ENCODE measurements around the gene SPSB4. TPM values are rescaled to one million over a fixed set of nuclear protein-coding genes. Genes with fewer than 3 reads are reported as not detected.
A peak's percentile ranks its signal among the peaks of the same experiment; 100 is the strongest.

Gene SPSB4
- total RNA-seq, 1 donor from 2014 or later: 0.26 TPM

DNA sequence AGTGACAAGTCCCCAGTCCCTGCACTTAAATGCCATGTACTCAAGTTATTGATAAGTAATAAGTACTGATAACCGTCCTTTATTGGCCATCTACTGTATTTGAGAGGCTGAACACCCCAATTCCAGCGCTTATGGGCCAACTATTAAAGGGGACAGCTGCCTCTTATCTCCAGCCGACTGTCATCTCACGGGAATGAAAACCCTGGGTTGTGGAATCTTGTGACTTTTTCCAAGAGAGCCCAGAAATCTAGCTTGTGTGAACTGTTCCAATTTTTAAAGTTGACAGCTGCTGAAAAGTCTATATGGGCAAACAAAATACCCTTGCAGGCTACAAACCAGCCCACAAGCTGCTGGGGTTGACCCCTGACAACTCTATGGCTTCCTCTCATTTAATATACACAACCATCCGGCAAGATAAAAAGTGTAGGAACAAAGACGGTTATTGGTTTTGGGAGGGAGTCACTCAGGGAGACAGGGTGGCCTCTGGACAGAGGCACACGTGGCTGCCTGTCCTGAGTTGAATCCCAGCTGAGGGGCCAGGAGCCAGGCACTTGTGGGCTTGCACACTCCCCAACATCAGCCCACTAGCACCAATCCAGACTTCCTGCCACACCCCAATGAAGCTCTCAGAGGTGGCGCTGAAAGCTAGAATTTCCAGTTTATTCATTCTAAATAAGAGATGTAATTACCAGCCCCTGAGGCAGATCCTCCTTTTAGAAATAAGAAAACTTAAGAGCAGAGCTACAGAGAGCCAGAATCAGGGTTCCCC is 16.2 kb downstream of the SPSB4 start:
- H3K27me3 ChIP-seq (ENCODE audit: control insufficient read depth, insufficient read depth, low read length): no peaks in the 10 kb centered on the region
- no peaks in the 10 kb centered on the region for H3K36me3 ChIP-seq (ENCODE audit: control insufficient read depth, insufficient read depth, low read length)
- no peak for DNase-seq (ENCODE audit: low read depth)
- no peak overlapping the region for H3K4me3 ChIP-seq (ENCODE audit: low read depth, low read length)
- FAIRE-seq: no peak
- TF ChIP-seq, protein P1, sequence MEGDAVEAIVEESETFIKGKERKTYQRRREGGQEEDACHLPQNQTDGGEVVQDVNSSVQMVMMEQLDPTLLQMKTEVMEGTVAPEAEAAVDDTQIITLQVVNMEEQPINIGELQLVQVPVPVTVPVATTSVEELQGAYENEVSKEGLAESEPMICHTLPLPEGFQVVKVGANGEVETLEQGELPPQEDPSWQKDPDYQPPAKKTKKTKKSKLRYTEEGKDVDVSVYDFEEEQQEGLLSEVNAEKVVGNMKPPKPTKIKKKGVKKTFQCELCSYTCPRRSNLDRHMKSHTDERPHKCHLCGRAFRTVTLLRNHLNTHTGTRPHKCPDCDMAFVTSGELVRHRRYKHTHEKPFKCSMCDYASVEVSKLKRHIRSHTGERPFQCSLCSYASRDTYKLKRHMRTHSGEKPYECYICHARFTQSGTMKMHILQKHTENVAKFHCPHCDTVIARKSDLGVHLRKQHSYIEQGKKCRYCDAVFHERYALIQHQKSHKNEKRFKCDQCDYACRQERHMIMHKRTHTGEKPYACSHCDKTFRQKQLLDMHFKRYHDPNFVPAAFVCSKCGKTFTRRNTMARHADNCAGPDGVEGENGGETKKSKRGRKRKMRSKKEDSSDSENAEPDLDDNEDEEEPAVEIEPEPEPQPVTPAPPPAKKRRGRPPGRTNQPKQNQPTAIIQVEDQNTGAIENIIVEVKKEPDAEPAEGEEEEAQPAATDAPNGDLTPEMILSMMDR (IDR thresholded peaks at IDR 0.05; ENCODE audit: insufficient read depth, low read length, severe bottlenecking): no peak

DNA sequence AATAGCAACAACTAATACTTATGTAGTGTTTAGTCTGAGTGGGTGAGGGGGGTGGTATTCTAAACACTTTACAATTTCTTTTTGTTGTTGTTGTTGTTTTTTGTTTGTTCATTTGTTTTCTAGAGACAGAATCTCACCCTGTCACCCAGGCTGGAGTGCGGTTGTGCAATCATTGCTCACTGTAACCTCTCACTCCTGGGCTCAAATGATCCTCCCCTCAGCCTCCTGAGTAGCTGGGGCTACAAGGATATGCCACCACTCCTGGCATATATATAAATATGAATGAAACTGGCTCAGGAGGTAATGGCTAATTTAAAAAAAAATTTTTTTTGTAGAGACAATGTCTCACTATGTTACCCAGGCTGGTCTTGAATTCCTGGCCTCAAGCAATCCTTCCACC is 19.1 kb downstream of the SPSB4 start:
- DNase-seq (ENCODE audit: low read depth): no peak
- Histone ChIP-seq H3K36me3 (ENCODE audit: control insufficient read depth, insufficient read depth, low read length) (no peaks in the 10 kb centered on the region), H3K4me3 (ENCODE audit: low read depth, low read length) (no peak overlapping the region), H3K27me3 (ENCODE audit: control insufficient read depth, insufficient read depth, low read length) (no peaks in the 10 kb centered on the region)
- TF ChIP-seq, protein P1 (IDR thresholded peaks at IDR 0.05; ENCODE audit: insufficient read depth, low read length, severe bottlenecking): no peak
- no peak for FAIRE-seq

DNA sequence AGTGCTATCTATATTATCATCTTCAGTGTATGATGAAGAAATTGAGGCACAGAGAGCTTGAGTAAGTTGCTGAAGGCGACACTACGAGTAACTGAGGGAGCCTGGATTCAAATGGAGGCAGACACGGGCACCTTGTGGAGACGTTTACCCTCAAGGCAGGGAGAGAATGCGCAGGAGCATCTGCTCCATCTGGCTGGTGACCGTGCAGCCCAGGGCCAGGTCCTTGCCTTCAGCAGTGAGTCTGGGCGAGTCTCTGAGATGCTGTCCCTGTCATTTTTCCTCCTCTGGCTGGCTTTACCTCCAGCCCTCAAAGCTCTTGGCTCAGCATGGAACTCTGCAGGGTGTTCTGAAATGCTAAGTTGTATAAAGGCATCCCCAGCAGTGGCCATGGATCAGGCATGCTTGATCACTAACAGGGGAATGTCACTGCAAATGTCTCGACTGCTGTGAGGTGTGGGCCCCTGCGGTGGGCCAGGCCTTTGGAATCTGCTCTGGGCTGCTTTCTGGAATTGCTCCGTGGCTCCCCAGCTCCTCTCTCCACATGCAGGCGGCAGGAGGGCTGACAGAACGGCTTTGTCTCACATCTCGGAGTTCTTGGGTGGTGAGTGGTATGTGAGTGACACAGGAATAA is 19.7 kb downstream of the SPSB4 start:
- TF ChIP-seq, protein P1 (IDR thresholded peaks at IDR 0.05; ENCODE audit: insufficient read depth, low read length, severe bottlenecking): no peak
- no peak for DNase-seq (ENCODE audit: low read depth)
- FAIRE-seq: peak; percentile 28

DNA sequence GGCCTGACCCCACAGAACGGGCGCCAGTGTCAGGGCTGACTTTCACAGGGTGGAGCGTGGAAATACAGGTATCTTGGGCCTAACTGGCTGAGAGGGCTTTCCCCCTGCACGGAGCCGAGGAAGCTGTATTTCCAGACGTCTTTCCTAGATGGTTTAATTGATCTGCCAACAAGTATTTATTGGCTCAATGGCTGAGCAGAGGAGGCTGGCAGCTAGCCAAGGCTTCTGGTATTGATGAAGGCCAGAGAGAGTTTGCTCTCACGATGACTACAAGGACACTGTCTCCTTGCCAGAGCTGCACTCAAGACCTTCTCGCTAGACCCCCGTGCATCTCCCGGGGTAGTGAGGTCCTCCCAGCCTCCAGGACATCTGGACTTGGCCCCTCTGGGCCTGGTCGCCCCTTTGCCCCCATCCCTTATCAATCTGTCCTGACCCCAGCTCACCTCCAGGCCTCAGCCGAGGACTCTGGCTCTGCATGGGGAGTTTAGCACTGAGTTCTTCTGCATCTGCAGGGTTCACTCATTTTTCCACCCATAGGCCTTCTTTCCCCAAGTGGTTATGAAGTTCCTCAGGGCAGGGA is 20.6 kb downstream of the SPSB4 start:
- H3K36me3 ChIP-seq (ENCODE audit: control insufficient read depth, insufficient read depth, low read length): no peaks in the 10 kb centered on the region
- FAIRE-seq (no peak), DNase-seq (ENCODE audit: low read depth) (no peak)
- TF ChIP-seq, protein P1 (IDR thresholded peaks at IDR 0.05; ENCODE audit: insufficient read depth, low read length, severe bottlenecking): no peak
- H3K4me3 ChIP-seq (ENCODE audit: low read depth, low read length): no peak overlapping the region
- no peaks in the 10 kb centered on the region for H3K27me3 ChIP-seq (ENCODE audit: control insufficient read depth, insufficient read depth, low read length)

More for the DNA sequence above, 19.7 kb downstream of the SPSB4 start:
- H3K36me3 ChIP-seq (ENCODE audit: control insufficient read depth, insufficient read depth, low read length): no peaks in the 10 kb centered on the region
- H3K27me3 ChIP-seq (ENCODE audit: control insufficient read depth, insufficient read depth, low read length): no peaks in the 10 kb centered on the region
- H3K4me3 ChIP-seq (ENCODE audit: low read depth, low read length): no peak overlapping the region

DNA sequence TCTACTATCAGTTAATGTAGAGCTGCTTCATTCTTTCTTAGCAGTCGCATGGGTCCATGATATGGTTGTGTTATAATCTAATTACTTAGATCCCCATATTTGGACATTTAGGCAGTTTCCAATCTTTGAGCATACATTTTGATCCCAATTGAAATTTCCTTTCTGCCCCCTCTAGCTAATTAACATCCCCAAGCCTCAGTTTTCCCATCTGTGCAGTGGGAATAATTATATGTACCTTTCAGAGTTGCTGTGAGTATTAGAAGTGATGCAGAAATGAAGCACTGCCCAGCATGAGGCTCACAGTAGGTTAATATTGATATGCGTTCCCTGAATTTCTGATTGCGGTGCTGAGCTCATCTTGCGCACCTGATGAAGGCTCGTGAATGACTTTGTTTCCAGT is 21.8 kb downstream of the SPSB4 start:
- Histone ChIP-seq H3K4me3 (ENCODE audit: low read depth, low read length) (no peak overlapping the region), H3K27me3 (ENCODE audit: control insufficient read depth, insufficient read depth, low read length) (no peaks in the 10 kb centered on the region), H3K36me3 (ENCODE audit: control insufficient read depth, insufficient read depth, low read length) (no peaks in the 10 kb centered on the region)
- TF ChIP-seq, protein P1 (IDR thresholded peaks at IDR 0.05; ENCODE audit: insufficient read depth, low read length, severe bottlenecking): no peak
- DNase-seq (ENCODE audit: low read depth): no peak
- FAIRE-seq: no peak
